ENCODE measurements around the gene CYTH3. TPM values are rescaled to one million over a fixed set of nuclear protein-coding genes. Genes with fewer than 3 reads are reported as not detected.

The CYTH3 gene
- total and polyA plus RNA-seq, 10 donors, result 2.5 to 28.1 (median 17.5) TPM

GRCh38 chr7:6268023-6268900 lies 4.2 kb downstream of the CYTH3 start:
- WGBS, 5 donors, result 93 to 97% (median 96%) methylated on average over 18 of the region's 18 CpGs
- no peak overlapping the region for H3K4me3 ChIP-seq
- TF ChIP-seq POLR2AphosphoS5 (IDR thresholded peaks at IDR 0.05) (no peak), POLR2A (IDR thresholded peaks at IDR 0.05) (no peak), CTCF (IDR thresholded peaks at IDR 0.05 in 8 of 11, conservative IDR thresholded peaks at IDR 0.05 in 3 of 11) (no peak)
- peaks cover 6 to 31% (median 23%) of the 10 kb centered on the region in 6 donors for H3K4me1 ChIP-seq
- H3K9me3 ChIP-seq, result no peaks in the 10 kb centered on the region
- H3K36me3 ChIP-seq, result no peaks in the 10 kb centered on the region
- DNase-seq, result peak; percentile 33
- peaks cover 0 to 20% (median 0%) of the 10 kb centered on the region in 7 donors for H3K27me3 ChIP-seq (replicated peaks in 1 of 7)
- intact Hi-C loops (cut with DNase I; ENCODE audit: low total_unique reads), result no loop called here
- H3K27ac ChIP-seq, result no peak overlapping the region

GRCh38 chr7:6266699-6267098 lies 5.7 kb downstream of the CYTH3 start:
- WGBS, 5 donors, result 85 to 94% (median 93%) methylated on average over 7 of the region's 7 CpGs
- no peak overlapping the region for H3K4me3 ChIP-seq
- TF ChIP-seq POLR2AphosphoS5 (IDR thresholded peaks at IDR 0.05), result no peak
- no peak for TF ChIP-seq POLR2A (IDR thresholded peaks at IDR 0.05)
- no peak for TF ChIP-seq CTCF (IDR thresholded peaks at IDR 0.05 in 8 of 11, conservative IDR thresholded peaks at IDR 0.05 in 3 of 11)
- intact Hi-C loops (cut with DNase I; ENCODE audit: low total_unique reads), result no loop called here
- H3K27me3 ChIP-seq (replicated peaks in 1 of 7), result peaks cover 0 to 16% (median 0%) of the 10 kb centered on the region in 7 donors
- no peaks in the 10 kb centered on the region for H3K9me3 ChIP-seq
- peak; percentile 31 for DNase-seq
- H3K4me1 ChIP-seq, result peaks cover 6 to 28% (median 14%) of the 10 kb centered on the region in 6 donors
- H3K27ac ChIP-seq, result no peak overlapping the region
- H3K36me3 ChIP-seq, result no peaks in the 10 kb centered on the region

GRCh38 chr7:6262221-6262620 lies 10.2 kb downstream of the CYTH3 start:
- no peak overlapping the region for H3K27ac ChIP-seq
- no peak for TF ChIP-seq CTCF (IDR thresholded peaks at IDR 0.05 in 8 of 11, conservative IDR thresholded peaks at IDR 0.05 in 3 of 11)
- H3K4me1 ChIP-seq, result peaks cover 0 to 30% (median 15%) of the 10 kb centered on the region in 6 donors
- no peaks in the 10 kb centered on the region for H3K27me3 ChIP-seq (replicated peaks in 1 of 7)
- no peak overlapping the region for H3K4me3 ChIP-seq
- no peak for DNase-seq
- no peaks in the 10 kb centered on the region for H3K36me3 ChIP-seq
- intact Hi-C loops (cut with DNase I; ENCODE audit: low total_unique reads), result no loop called here
- no peaks in the 10 kb centered on the region for H3K9me3 ChIP-seq

GRCh38 chr7:6261699-6262098 lies 10.7 kb downstream of the CYTH3 start:
- intact Hi-C loops (cut with DNase I; ENCODE audit: low total_unique reads), result no loop called here
- H3K27ac ChIP-seq, result no peak overlapping the region
- peaks cover 0 to 36% (median 20%) of the 10 kb centered on the region in 6 donors for H3K4me1 ChIP-seq

More at GRCh38 chr7:6261699-6262098, 10.7 kb downstream of the CYTH3 start:
- H3K4me3 ChIP-seq, result no peak overlapping the region
- TF ChIP-seq CTCF (IDR thresholded peaks at IDR 0.05 in 8 of 11, conservative IDR thresholded peaks at IDR 0.05 in 3 of 11) (no peak), POLR2AphosphoS5 (IDR thresholded peaks at IDR 0.05) (no peak), POLR2A (IDR thresholded peaks at IDR 0.05) (no peak)
- no peak for DNase-seq
- no peaks in the 10 kb centered on the region for H3K36me3 ChIP-seq
- H3K9me3 ChIP-seq, result no peaks in the 10 kb centered on the region
- 85 to 94% (median 88%) methylated on average over 2 of the region's 2 CpGs for WGBS, 5 donors
- H3K27me3 ChIP-seq (replicated peaks in 1 of 7), result no peaks in the 10 kb centered on the region

Measured in spleen (tissue), 11 donors.